GM18511 (cell line): ENCODE measurements around the gene ARHGEF10L.
"Not testable (repeated sequence)": the region's sequence is repeated elsewhere in the genome, so short reads cannot be mapped to it uniquely, and the experiment has no call there.

Source experiments
- ATAC-seq: cut with Tn5 transposase; IDR thresholded peaks from one replicate; pipeline ENCODE4 v1.9.1; 2021; ENCODE audit warnings: mild to moderate bottlenecking, moderate library complexity; ENCODE audit not compliant: unreplicated experiment

Gene ARHGEF10L

DNA sequence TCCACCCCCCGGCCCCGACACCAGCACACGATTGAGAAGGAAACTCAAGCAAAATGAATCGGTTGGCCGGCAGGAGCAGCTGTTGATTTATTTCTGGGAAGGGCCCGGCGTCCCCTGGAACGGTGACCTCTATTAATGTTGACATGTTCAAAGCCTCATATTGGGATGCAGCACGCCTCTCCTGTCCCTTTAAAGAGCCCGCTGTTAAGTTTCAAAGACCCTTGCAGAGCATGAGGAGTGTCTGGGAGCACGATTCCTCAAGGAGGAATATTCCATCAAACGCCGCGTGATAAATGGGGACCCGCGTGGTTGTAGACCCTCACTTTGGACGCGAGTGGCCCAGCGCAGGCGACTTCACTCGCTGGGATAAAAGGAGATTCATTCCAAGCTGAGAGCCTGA is 194.2 kb downstream of the ARHGEF10L start:
- ATAC-seq, result no peak

GRCh38 chr1:17734609-17735008 is 195.1 kb downstream of the ARHGEF10L start:
- ATAC-seq, result no peak

GRCh38 chr1:17735348-17735747 is 195.8 kb downstream of the ARHGEF10L start:
- ATAC-seq, result no peak

DNA sequence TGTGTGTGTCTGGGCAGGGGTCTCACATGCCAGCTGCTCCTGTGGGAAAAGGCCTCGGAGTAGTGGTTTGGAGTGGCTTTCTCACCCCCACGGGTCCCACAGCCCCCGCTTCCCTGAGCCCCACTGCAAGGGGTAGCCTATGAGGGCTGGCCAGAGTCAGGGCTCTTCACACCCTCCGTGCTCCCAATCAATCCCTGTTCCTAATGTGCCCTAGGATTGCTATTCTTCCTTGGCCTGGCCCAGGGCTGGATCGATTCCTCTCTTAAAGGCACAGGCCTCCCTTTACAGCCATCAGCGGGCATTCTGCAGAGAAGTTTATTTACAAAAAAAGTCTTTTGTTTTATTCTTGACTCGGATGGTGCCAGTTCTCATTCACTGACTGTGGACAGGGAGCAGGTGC is 196.3 kb downstream of the ARHGEF10L start:
- ATAC-seq, result no peak

GRCh38 chr1:17736625-17737024 is 197.1 kb downstream of the ARHGEF10L start:
- no peak for ATAC-seq

DNA sequence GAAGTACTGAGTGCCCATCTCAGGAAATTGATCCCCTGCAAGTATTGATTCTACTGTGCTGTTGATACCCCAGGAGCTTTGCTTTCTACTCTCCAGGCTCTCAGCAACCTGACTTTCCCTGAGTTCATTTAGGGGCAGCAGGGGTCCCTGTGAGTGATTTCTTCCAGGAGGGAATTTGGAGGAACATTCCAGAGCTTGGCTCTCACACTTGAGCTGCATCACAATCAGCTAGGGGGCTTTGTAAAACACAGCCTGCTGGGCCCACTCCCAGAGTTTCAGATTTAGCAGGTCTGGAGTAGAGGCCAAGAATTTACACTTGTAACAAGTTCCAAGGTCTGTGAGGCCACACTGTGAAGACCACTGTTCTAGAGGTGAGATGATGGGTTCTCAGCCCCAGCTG is 199.6 kb downstream of the ARHGEF10L start:
- ATAC-seq, result no peak

DNA sequence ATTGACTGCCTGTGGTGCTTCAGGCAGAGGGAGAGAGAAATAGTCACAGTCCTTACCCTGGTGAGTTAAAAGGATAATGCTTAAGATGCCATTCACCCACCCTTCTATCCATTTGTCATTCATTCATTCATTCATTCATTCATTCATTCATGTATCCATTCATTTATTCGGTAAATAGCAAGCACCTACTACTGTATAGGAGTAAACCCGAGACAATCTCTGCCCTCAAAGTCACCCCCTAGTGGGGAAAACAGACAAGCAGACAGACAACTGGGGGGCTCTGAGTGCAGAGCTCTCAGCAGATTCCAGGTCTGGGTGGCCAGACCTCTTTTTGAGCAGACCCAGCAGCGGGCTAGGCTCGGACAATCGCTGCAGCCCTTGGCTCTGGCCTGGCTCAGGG is 201.6 kb downstream of the ARHGEF10L start:
- no peak for ATAC-seq

- ATAC-seq, result no peak
Measured at GRCh38 chr1:17742583-17742982, 203.1 kb downstream of the ARHGEF10L start.

GRCh38 chr1:17743008-17743647 is 203.6 kb downstream of the ARHGEF10L start:
- ATAC-seq, result no peak

- no peak for ATAC-seq
Measured at GRCh38 chr1:17743925-17744324, 204.4 kb downstream of the ARHGEF10L start.

DNA sequence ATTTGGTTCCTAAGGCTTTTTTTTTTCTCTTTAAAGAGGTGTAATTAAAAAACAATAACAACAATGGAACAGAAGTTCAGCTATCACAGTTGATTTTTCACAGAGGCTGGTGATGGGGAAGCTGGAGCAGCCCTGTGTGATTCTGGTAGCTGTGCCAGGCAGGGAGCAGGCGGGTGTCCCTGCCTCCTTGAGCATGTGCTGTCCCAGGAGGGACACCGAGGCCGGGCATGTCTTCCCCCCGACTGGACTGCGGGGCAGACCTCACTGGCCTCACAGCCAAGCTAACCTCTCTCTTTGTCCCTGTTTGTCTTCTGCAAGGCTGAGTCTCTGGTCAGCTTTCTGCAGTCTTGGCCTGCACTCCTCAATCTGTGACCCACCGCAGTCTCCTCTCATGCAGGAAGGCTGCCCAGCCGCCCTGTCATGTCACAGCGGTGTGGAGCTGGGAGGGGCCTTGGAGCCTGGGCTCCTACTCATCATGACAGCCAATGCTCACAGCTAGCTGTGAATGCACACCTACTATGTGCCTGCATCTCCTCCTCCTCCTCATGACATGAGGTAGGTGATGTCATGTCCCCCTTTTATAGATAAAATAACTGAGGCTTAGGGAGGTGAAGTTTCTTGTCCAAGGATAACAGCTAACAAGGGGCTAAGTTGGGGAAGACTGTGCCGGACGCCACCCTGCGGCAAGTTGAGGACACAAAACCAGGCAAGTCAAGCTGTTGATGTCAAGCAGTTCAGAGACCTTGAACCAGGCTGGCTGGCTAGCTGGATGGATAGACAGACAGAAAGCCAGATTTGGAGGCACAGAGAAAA is 205.4 kb downstream of the ARHGEF10L start:
- ATAC-seq, result no peak

GRCh38 chr1:17745479-17745955 is 206.0 kb downstream of the ARHGEF10L start:
- no peak for ATAC-seq

DNA sequence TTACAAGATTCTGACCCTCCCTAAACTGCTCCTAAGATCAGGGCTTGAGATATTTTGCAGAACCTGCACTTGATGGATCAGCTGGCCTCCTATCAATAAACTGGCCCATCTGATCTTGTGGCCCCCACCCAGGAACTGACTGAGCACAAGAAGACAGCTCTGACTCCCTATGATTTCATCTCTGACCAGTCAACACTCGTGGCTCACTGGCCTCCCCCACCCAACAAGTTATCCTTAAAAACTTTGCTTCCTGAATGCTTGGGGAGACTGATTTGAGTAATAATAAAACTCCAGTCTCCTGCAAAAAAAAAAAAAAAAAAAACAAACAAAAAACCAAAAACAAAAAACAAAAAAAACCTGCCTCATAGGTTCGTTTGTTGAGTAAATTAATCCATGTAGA is 206.8 kb downstream of the ARHGEF10L start:
- not testable (repeated sequence) for ATAC-seq

DNA sequence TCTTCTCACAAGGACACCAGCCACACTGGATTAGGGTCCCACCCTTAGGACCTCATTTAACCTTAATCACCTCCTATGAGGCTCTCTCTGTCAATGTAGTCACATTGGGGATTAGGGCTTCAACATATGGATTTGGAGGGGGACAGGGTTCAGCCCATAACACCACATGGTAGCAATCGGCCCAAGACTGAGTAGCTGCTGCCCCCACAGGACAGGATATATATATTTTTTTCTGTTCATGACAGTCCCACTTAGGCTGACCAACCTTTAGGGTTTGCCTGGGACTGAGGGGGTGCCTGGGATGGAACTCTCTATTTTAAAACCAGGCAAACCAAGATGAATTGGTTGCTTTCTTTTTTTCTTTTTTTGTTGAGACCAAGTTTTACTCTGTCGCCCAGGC is 207.4 kb downstream of the ARHGEF10L start:
- no peak for ATAC-seq
